Adrenal gland (tissue), 5 donors: ENCODE data around the gene FAM110A.
"Not testable (repeated sequence)": the region's sequence is repeated elsewhere in the genome, so short reads cannot be mapped to it uniquely, and the experiment has no call there.

ENCODE experiments used
- POLR2A ChIP-seq, 2 donors: fragments of 450-650 bp; IDR thresholded peaks; one replicate each; pipeline ENCODE4 v1.6.1; 2017; ENCODE audit warnings: antibody characterized with exemption in 2 of 2, mild to moderate bottlenecking in 2 of 2, moderate library complexity in 1 of 2
- TF ChIP-seq, protein P1 (sequence below), 6 experiments: fragments of 450-650 bp in 4 of 6; fragments of 200-600 bp in 2 of 6; sonication (generic) in 1 of 6; IDR thresholded peaks; 1 replicate in 5 of 6; 2 replicates in 1 of 6; pipeline versions ENCODE4 v1.5.1 to v1.8.0; 2016 to 2021; ENCODE audit warnings: antibody characterized with exemption in 6 of 6, mild to moderate bottlenecking in 2 of 6, moderate library complexity in 1 of 6
- donor health status: DM: no; HTN: no; CAD: no.

DNA sequence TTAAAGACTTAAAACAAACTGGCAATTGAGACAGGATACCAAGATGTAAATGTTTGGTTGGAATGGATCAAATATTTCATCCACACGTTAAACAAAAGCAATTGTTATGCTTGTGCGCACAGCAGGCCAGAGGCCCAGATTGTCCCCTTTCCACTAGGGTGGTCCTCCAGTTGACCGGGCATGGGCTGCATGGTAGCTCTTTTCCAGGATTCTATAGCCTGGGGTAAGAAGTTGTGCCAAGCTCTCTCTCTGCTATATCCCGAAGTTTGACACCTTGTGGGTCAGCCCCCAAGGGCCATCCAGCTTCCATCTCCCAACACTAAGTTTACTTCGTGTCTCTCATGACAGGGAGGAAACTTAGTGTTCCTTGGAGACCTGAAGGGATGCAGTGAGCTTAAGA is 34.8 kb upstream of the FAM110A start:
- TF ChIP-seq POLR2A (IDR thresholded peaks at IDR 0.05): not testable (repeated sequence)
- TF ChIP-seq, protein P1, sequence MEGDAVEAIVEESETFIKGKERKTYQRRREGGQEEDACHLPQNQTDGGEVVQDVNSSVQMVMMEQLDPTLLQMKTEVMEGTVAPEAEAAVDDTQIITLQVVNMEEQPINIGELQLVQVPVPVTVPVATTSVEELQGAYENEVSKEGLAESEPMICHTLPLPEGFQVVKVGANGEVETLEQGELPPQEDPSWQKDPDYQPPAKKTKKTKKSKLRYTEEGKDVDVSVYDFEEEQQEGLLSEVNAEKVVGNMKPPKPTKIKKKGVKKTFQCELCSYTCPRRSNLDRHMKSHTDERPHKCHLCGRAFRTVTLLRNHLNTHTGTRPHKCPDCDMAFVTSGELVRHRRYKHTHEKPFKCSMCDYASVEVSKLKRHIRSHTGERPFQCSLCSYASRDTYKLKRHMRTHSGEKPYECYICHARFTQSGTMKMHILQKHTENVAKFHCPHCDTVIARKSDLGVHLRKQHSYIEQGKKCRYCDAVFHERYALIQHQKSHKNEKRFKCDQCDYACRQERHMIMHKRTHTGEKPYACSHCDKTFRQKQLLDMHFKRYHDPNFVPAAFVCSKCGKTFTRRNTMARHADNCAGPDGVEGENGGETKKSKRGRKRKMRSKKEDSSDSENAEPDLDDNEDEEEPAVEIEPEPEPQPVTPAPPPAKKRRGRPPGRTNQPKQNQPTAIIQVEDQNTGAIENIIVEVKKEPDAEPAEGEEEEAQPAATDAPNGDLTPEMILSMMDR (IDR thresholded peaks at IDR 0.05): not testable (repeated sequence)
